GM18519 (cell line): ENCODE measurements around the gene KLHL26.
A peak's percentile ranks its signal among the peaks of the same experiment; 100 is the strongest.
"Not testable (repeated sequence)": the region's sequence is repeated elsewhere in the genome, so short reads cannot be mapped to it uniquely, and the experiment has no call there.

Experiments
- ATAC-seq: cut with Tn5 transposase; IDR thresholded peaks from one replicate; pipeline ENCODE4 v1.9.1; 2021; ENCODE audit warnings: mild to moderate bottlenecking, moderate library complexity; ENCODE audit not compliant: unreplicated experiment, low FRiP score

Gene KLHL26

GRCh38 chr19:18636969-18637629, at the start of gene KLHL26:
Gene KLHL26, plus strand, starts transcription at chr19:18637028. Its CDS starts 27 bp downstream, at chr19:18637055.
- ATAC-seq: no peak

- ATAC-seq: no peak
These were observed 49.3 kb upstream of the KLHL26 start for GRCh38 chr19:18587561-18587960.

- no peak for ATAC-seq
These were observed 48.7 kb upstream of the KLHL26 start for GRCh38 chr19:18587962-18588610.

GRCh38 chr19:18588611-18589379, 48.0 kb upstream of the KLHL26 start, which contains the start of gene REX1BD:
Gene REX1BD, plus strand, starts transcription at chr19:18588798. Its CDS starts 4 bp downstream, at chr19:18588802.
- ATAC-seq: peak; percentile 72

GRCh38 chr19:18589380-18590272, 47.2 kb upstream of the KLHL26 start:
- peak; percentile 20 for ATAC-seq

- no peak for ATAC-seq
These were observed 46.3 kb upstream of the KLHL26 start for GRCh38 chr19:18590273-18591272.

- no peak for ATAC-seq
These were observed 45.0 kb upstream of the KLHL26 start for GRCh38 chr19:18591735-18592385.

- ATAC-seq: not testable (repeated sequence)
These were observed 44.1 kb upstream of the KLHL26 start for GRCh38 chr19:18592732-18593131.

- no peak for ATAC-seq
These were observed 43.3 kb upstream of the KLHL26 start for GRCh38 chr19:18593367-18594095.

GRCh38 chr19:18594096-18594823, 42.6 kb upstream of the KLHL26 start:
- no peak for ATAC-seq

GRCh38 chr19:18594824-18595373, 41.9 kb upstream of the KLHL26 start:
- no peak for ATAC-seq

- no peak for ATAC-seq
These were observed 41.4 kb upstream of the KLHL26 start for GRCh38 chr19:18595475-18595874.

GRCh38 chr19:18596752-18597157, 40.1 kb upstream of the KLHL26 start:
- ATAC-seq: no peak

GRCh38 chr19:18597809-18598660, 38.8 kb upstream of the KLHL26 start:
- no peak for ATAC-seq

- ATAC-seq: no peak
These were observed 37.3 kb upstream of the KLHL26 start for GRCh38 chr19:18599485-18599884.
